ENCODE data around the gene GREM2. TPM values are rescaled to one million over a fixed set of nuclear protein-coding genes. Genes with fewer than 3 reads are reported as not detected.

The GREM2 gene
- total RNA-seq, 1 donor from 2014 or later: 0.05 TPM

GRCh38 chr1:240467895-240468294, 144.1 kb downstream of the GREM2 start:
- Mint-ChIP-seq H3K36me3 (ENCODE audit: low read depth) (no peaks in the 10 kb centered on the region), H3K27me3 (ENCODE audit: low read depth) (no peaks in the 10 kb centered on the region), H3K27ac (ENCODE audit: unreplicated experiment) (no peak overlapping the region), H3K4me3 (ENCODE audit: unreplicated experiment) (no peak overlapping the region), H3K9me3 (ENCODE audit: low read depth) (no peaks in the 10 kb centered on the region), H3K4me1 (ENCODE audit: low read depth) (peaks cover 28% of the 10 kb centered on the region)
- no peak for TF ChIP-seq CTCF (IDR thresholded peaks at IDR 0.05)
- no peak for DNase-seq (ENCODE audit: low spot score)

- H3K4me3 Mint-ChIP-seq (ENCODE audit: unreplicated experiment): no peak overlapping the region
- no peaks in the 10 kb centered on the region for H3K36me3 Mint-ChIP-seq (ENCODE audit: low read depth)
- no peaks in the 10 kb centered on the region for H3K27me3 Mint-ChIP-seq (ENCODE audit: low read depth)
- peaks cover 33% of the 10 kb centered on the region for H3K4me1 Mint-ChIP-seq (ENCODE audit: low read depth)
- H3K9me3 Mint-ChIP-seq (ENCODE audit: low read depth): no peaks in the 10 kb centered on the region
- no peak for TF ChIP-seq CTCF (IDR thresholded peaks at IDR 0.05)
- no peak for DNase-seq (ENCODE audit: low spot score)
- H3K27ac Mint-ChIP-seq (ENCODE audit: unreplicated experiment): no peak overlapping the region
Measured at GRCh38 chr1:240466509-240466908, 145.4 kb downstream of the GREM2 start.

- no peak for TF ChIP-seq CTCF (IDR thresholded peaks at IDR 0.05)
- Mint-ChIP-seq H3K9me3 (ENCODE audit: low read depth) (no peaks in the 10 kb centered on the region), H3K27ac (ENCODE audit: unreplicated experiment) (no peak overlapping the region), H3K36me3 (ENCODE audit: low read depth) (no peaks in the 10 kb centered on the region), H3K27me3 (ENCODE audit: low read depth) (no peaks in the 10 kb centered on the region), H3K4me1 (ENCODE audit: low read depth) (peaks cover 33% of the 10 kb centered on the region), H3K4me3 (ENCODE audit: unreplicated experiment) (peak overlapping the region; percentile 35)
- DNase-seq (ENCODE audit: low spot score): no peak
Measured at GRCh38 chr1:240465531-240465940, 146.4 kb downstream of the GREM2 start.

GRCh38 chr1:240464099-240464498, 147.9 kb downstream of the GREM2 start:
- H3K27me3 Mint-ChIP-seq (ENCODE audit: low read depth): no peaks in the 10 kb centered on the region

GRCh38 chr1:240462766-240463395, 149.1 kb downstream of the GREM2 start:
- Mint-ChIP-seq H3K36me3 (ENCODE audit: low read depth) (no peaks in the 10 kb centered on the region), H3K27me3 (ENCODE audit: low read depth) (no peaks in the 10 kb centered on the region), H3K9me3 (ENCODE audit: low read depth) (no peaks in the 10 kb centered on the region), H3K4me3 (ENCODE audit: unreplicated experiment) (no peak overlapping the region), H3K4me1 (ENCODE audit: low read depth) (peaks cover 35% of the 10 kb centered on the region), H3K27ac (ENCODE audit: unreplicated experiment) (peak overlapping the region; percentile 65)
- TF ChIP-seq CTCF (IDR thresholded peaks at IDR 0.05): no peak
- no peak for DNase-seq (ENCODE audit: low spot score)

More at GRCh38 chr1:240464099-240464498, 147.9 kb downstream of the GREM2 start:
- H3K4me3 Mint-ChIP-seq (ENCODE audit: unreplicated experiment): no peak overlapping the region
- no peak for DNase-seq (ENCODE audit: low spot score)
- peaks cover 39% of the 10 kb centered on the region for H3K4me1 Mint-ChIP-seq (ENCODE audit: low read depth)
- no peak overlapping the region for H3K27ac Mint-ChIP-seq (ENCODE audit: unreplicated experiment)
- no peak for TF ChIP-seq CTCF (IDR thresholded peaks at IDR 0.05)
- no peaks in the 10 kb centered on the region for H3K9me3 Mint-ChIP-seq (ENCODE audit: low read depth)
- no peaks in the 10 kb centered on the region for H3K36me3 Mint-ChIP-seq (ENCODE audit: low read depth)
